Neural cell (in vitro differentiated cells): Measurements from ENCODE around the gene SKAP1. TPM values are rescaled to one million over a fixed set of nuclear protein-coding genes. Genes with fewer than 3 reads are reported as not detected.

ENCODE experiments used
- H2AFZ ChIP-seq: fragments of 200-600, 300-800 bp; sonication (generic), shearing (Covaris generic); 2 replicates; pipeline ENCODE4 v1.6.0; 2014; ENCODE audit warnings: low read depth, mild to moderate bottlenecking, antibody characterized with exemption, low read length, moderate library complexity
- H3F3A ChIP-seq: fragments of 200-600 bp; shearing (Covaris generic); 2 replicates; pipeline ENCODE4 v1.6.1; 2016; ENCODE audit warnings: mild to moderate bottlenecking, moderate library complexity, mixed read lengths, antibody characterized with exemption, low read length; ENCODE audit not compliant: insufficient read depth, poor library complexity, severe bottlenecking
- H3K27ac ChIP-seq: fragments of 200-600, 300-800 bp; sonication (generic), shearing (Covaris generic); 2 replicates; pipeline ENCODE4 v1.5.1; 2014; ENCODE audit warnings: mild to moderate bottlenecking, low read length, moderate library complexity
- H3K27me3 ChIP-seq: fragments of 300-800, 200-600 bp; sonication (generic), shearing (Covaris generic); 2 replicates; pipeline ENCODE4 v1.6.0; 2014; ENCODE audit warnings: mild to moderate bottlenecking, low read depth, low read length, moderate library complexity; ENCODE audit not compliant: insufficient read depth
- H3K36me3 ChIP-seq: fragments of 300-800, 200-600 bp; sonication (generic), shearing (Covaris generic); 2 replicates; pipeline ENCODE4 v1.5.1; 2014; ENCODE audit warnings: mild to moderate bottlenecking, antibody characterized with exemption, low read length, moderate library complexity; ENCODE audit not compliant: insufficient read depth
- H3K4me2 ChIP-seq: fragments of 300-800, 200-600 bp; sonication (generic), shearing (Covaris generic); 2 replicates; pipeline ENCODE4 v1.6.0; 2014; ENCODE audit warnings: mild to moderate bottlenecking, low read length
- H3K4me3 ChIP-seq: fragments of 300-800, 200-600 bp; sonication (generic), shearing (Covaris generic); 2 replicates; pipeline ENCODE4 v1.5.1; 2014; ENCODE audit warnings: mild to moderate bottlenecking, low read length, moderate library complexity
- H3K79me2 ChIP-seq: fragments of 200-600 bp; shearing (Covaris generic); replicated peaks from 2 replicates; pipeline ENCODE4 v1.6.0; 2014; ENCODE audit warnings: mild to moderate bottlenecking, low read length, moderate library complexity; ENCODE audit not compliant: insufficient read depth
- H3K9ac ChIP-seq: fragments of 300-800, 200-600 bp; sonication (generic), shearing (Covaris generic); 2 replicates; pipeline ENCODE4 v1.6.1; 2016; ENCODE audit warnings: mild to moderate bottlenecking, low read length, mixed read lengths
- H3K9me2 ChIP-seq: fragments of 200-600 bp; shearing (Covaris generic); 2 replicates; pipeline ENCODE4 v1.6.1; 2016; ENCODE audit warnings: mild to moderate bottlenecking, low read length, mixed read lengths; ENCODE audit not compliant: insufficient read depth
- H3K9me3 ChIP-seq: fragments of 200-600, 300-800 bp; sonication (generic), shearing (Covaris generic); 2 replicates; pipeline ENCODE4 v1.6.1; 2016; ENCODE audit warnings: mild to moderate bottlenecking, mixed run types, low read length, moderate library complexity, mixed read lengths
- H4K20me1 ChIP-seq: fragments of 200-600 bp; shearing (Covaris generic); 2 replicates; pipeline ENCODE4 v1.6.1; 2016; ENCODE audit warnings: mild to moderate bottlenecking, mixed run types; ENCODE audit not compliant: insufficient read depth
- CTCF ChIP-seq: fragments of 450-650 bp; IDR thresholded peaks from 2 replicates; pipeline ENCODE4 v1.5.1; 2014; ENCODE audit warnings: antibody characterized with exemption, mild to moderate bottlenecking, moderate library complexity; ENCODE audit not compliant: poor library complexity, severe bottlenecking
- EP300 ChIP-seq: fragments of 450-650 bp; conservative IDR thresholded peaks from 2 replicates; pipeline ENCODE4 v1.6.1; 2014; ENCODE audit warnings: antibody characterized with exemption, mild to moderate bottlenecking, moderate library complexity; ENCODE audit not compliant: poor library complexity, severe bottlenecking
- EZH2 ChIP-seq: fragments of 200-600, 300-800 bp; shearing (Covaris generic), sonication (generic); IDR thresholded peaks from 2 replicates; pipeline ENCODE4 v1.6.1; 2014; ENCODE audit warnings: antibody characterized with exemption, low read length, borderline replicate concordance, mild to moderate bottlenecking; ENCODE audit not compliant: insufficient read depth, poor library complexity, severe bottlenecking
- MXI1 ChIP-seq: fragments of 450-650 bp; conservative IDR thresholded peaks from 2 replicates; pipeline ENCODE4 v1.6.1; 2014; ENCODE audit warnings: antibody characterized with exemption, mild to moderate bottlenecking; ENCODE audit not compliant: poor library complexity, severe bottlenecking
- POLR2AphosphoS5 ChIP-seq: IDR thresholded peaks from 2 replicates; pipeline ENCODE4 v1.6.1; 2012
- RAD21 ChIP-seq: fragments of 450-650 bp; conservative IDR thresholded peaks from 2 replicates; pipeline ENCODE4 v1.6.1; 2014; ENCODE audit warnings: antibody characterized with exemption, mild to moderate bottlenecking, moderate library complexity
- REST ChIP-seq: IDR thresholded peaks from 2 replicates; pipeline ENCODE4 v1.6.1; 2012; ENCODE audit warnings: borderline replicate concordance
- SMC3 ChIP-seq: fragments of 450-650 bp; conservative IDR thresholded peaks from 2 replicates; pipeline ENCODE4 v1.6.1; 2014; ENCODE audit warnings: antibody characterized with exemption, mild to moderate bottlenecking, moderate library complexity; ENCODE audit not compliant: poor library complexity
- TAF1 ChIP-seq: IDR thresholded peaks from 2 replicates; pipeline ENCODE4 v1.6.1; 2012; ENCODE audit warnings: low read depth
- polyA plus RNA-seq: library from polyadenylated mRNA; depleted of rRNA; stranded (reverse); fragments of >200 nt; gene quantifications from 2 replicates; pipeline ENCODE4 v1.2.3, GENCODE V29; 2014

The SKAP1 gene
- polyA plus RNA-seq, 1 donor from 2014 or later, result 0.63 TPM

DNA sequence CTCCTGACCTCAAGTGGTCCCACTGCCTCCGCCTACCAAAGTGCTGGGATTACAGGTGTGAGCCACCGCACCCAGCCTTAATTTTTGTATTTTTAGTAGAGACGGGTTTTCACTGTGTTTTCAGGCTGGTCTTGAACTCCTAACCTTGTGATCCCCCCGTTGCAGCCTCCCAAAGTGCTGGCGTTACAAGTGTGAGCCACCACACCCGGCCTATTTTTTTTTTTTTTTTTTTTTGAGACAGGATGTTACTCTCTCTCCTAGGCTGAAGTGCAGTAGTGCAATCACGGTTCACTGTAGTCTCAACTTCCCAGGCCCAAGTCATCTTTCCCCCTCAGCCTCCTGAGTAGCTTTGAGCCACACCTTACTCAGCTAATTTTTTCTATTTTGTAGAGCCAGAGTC is 325.6 kb downstream of the SKAP1 start:
- no peak for TF ChIP-seq REST
- no peak for TF ChIP-seq MXI1
- no peak for TF ChIP-seq TAF1
- no peak for TF ChIP-seq CTCF
- no peak for TF ChIP-seq EP300
- TF ChIP-seq EZH2, result no peak
- no peak for TF ChIP-seq SMC3
- TF ChIP-seq POLR2AphosphoS5, result no peak
- TF ChIP-seq RAD21, result no peak
- Histone ChIP-seq H3K27ac (no peak overlapping the region), H3K4me2 (no peak overlapping the region), H4K20me1 (no peaks in the 10 kb centered on the region), H3K27me3 (no peaks in the 10 kb centered on the region), H3F3A (peaks cover 8% of the 10 kb centered on the region), H3K9me2 (no peaks in the 10 kb centered on the region), H3K79me2 (peaks cover 25% of the 10 kb centered on the region), H3K36me3 (no peaks in the 10 kb centered on the region), H2AFZ (no peak overlapping the region), H3K9ac (no peak overlapping the region), H3K4me3 (no peak overlapping the region), H3K9me3 (no peaks in the 10 kb centered on the region)

- Histone ChIP-seq H2AFZ (no peak overlapping the region), H3K4me2 (no peak overlapping the region), H3K79me2 (peaks cover 30% of the 10 kb centered on the region), H4K20me1 (peaks cover under 1% of the 10 kb centered on the region), H3K9ac (no peak overlapping the region), H3K9me3 (no peaks in the 10 kb centered on the region), H3F3A (peaks cover 10% of the 10 kb centered on the region), H3K27me3 (no peaks in the 10 kb centered on the region), H3K27ac (no peak overlapping the region), H3K36me3 (no peaks in the 10 kb centered on the region), H3K4me3 (no peak overlapping the region), H3K9me2 (no peaks in the 10 kb centered on the region)
- TF ChIP-seq SMC3 (no peak), POLR2AphosphoS5 (no peak), MXI1 (no peak), RAD21 (no peak), EZH2 (no peak), TAF1 (no peak), CTCF (no peak), EP300 (no peak), REST (no peak)
These were observed 327.0 kb downstream of the SKAP1 start for GRCh38 chr17:48102798-48103715.
